Endothelial cell of umbilical vein (primary cell): ENCODE measurements around the gene NTNG1.

ENCODE experiments used
- JUN ChIP-seq: IDR thresholded peaks from 2 replicates; pipeline ENCODE4 v1.6.1; 2011; ENCODE audit warnings: borderline replicate concordance, low read depth; ENCODE audit not compliant: insufficient read length, insufficient read depth
- POLR2A ChIP-seq: IDR thresholded peaks from 2 replicates; pipeline ENCODE4 v1.6.1; 2012; ENCODE audit warnings: low read depth, mild to moderate bottlenecking, control low read depth, low read length

GRCh38 chr1:107433635-107434360 is 293.0 kb downstream of the NTNG1 start:
- no peak for TF ChIP-seq POLR2A
- TF ChIP-seq JUN, result no peak
